ENCODE measurements around the gene ACTG2. TPM values are rescaled to one million over a fixed set of nuclear protein-coding genes. Genes with fewer than 3 reads are reported as not detected.

The ACTG2 gene
- total and polyA plus RNA-seq, 10 of the 15 experiments (the other 5 are each of a cell fraction or from before 2014, with no cell fraction given): 0.06 to 0.97 (median 0.12) TPM; not detected in 7

GRCh38 chr2:73946666-73947065 lies 53.9 kb downstream of the ACTG2 start (continued):
- TF ChIP-seq, protein P1, sequence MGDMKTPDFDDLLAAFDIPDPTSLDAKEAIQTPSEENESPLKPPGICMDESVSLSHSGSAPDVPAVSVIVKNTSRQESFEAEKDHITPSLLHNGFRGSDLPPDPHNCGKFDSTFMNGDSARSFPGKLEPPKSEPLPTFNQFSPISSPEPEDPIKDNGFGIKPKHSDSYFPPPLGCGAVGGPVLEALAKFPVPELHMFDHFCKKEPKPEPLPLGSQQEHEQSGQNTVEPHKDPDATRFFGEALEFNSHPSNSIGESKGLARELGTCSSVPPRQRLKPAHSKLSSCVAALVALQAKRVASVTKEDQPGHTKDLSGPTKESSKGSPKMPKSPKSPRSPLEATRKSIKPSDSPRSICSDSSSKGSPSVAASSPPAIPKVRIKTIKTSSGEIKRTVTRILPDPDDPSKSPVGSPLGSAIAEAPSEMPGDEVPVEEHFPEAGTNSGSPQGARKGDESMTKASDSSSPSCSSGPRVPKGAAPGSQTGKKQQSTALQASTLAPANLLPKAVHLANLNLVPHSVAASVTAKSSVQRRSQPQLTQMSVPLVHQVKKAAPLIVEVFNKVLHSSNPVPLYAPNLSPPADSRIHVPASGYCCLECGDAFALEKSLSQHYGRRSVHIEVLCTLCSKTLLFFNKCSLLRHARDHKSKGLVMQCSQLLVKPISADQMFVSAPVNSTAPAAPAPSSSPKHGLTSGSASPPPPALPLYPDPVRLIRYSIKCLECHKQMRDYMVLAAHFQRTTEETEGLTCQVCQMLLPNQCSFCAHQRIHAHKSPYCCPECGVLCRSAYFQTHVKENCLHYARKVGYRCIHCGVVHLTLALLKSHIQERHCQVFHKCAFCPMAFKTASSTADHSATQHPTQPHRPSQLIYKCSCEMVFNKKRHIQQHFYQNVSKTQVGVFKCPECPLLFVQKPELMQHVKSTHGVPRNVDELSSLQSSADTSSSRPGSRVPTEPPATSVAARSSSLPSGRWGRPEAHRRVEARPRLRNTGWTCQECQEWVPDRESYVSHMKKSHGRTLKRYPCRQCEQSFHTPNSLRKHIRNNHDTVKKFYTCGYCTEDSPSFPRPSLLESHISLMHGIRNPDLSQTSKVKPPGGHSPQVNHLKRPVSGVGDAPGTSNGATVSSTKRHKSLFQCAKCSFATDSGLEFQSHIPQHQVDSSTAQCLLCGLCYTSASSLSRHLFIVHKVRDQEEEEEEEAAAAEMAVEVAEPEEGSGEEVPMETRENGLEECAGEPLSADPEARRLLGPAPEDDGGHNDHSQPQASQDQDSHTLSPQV (IDR thresholded peaks at IDR 0.05): no peak

GRCh38 chr2:73947412-73948018 lies 54.7 kb downstream of the ACTG2 start:
- POLR2A ChIA-PET: interaction anchor here (0.6 kb wide), 1 partner anchor 235 kb away, joined by 3 read pairs; no protein-coding TSS in a partner anchor
- H3K4me3 ChIP-seq: no peak overlapping the region
- no peak for DNase-seq (ENCODE audit: low read depth, low spot score)
- WGBS (ENCODE audit: insufficient coverage, insufficient replicate concordance, low lambda C conversion rate, missing lambda C conversion rate): 81% methylated on average over 5 of the region's 5 CpGs
- H4K20me1 ChIP-seq (ENCODE audit: control insufficient read depth, insufficient read depth): no peaks in the 10 kb centered on the region
- no peak for ATAC-seq
- intact Hi-C loops (cut with micrococcal nuclease; ENCODE audit: unreplicated experiment) (no loop called here), in situ Hi-C loops (cut with MboI) (no loop called here)
- no peak overlapping the region for H3K9ac ChIP-seq (ENCODE audit: control insufficient read depth, insufficient read depth, low read length)
- CTCF ChIA-PET: no interaction called here
- no peaks in the 10 kb centered on the region for H3K9me3 ChIP-seq (replicated peaks; ENCODE audit: control insufficient read depth, insufficient read depth, low read length)
- SMC1A ChIA-PET (ENCODE audit: uncharacterized antibody, unreplicated experiment): interaction anchor here (0.9 to 2.4 kb wide), 3 partner anchors 23 to 148 kb away, joined by 3 to 15 read pairs (median 4); no protein-coding TSS in a partner anchor
- FAIRE-seq: no peak
- peaks cover 4% of the 10 kb centered on the region; the same call in 1 of the 2 replicates for H3K4me1 ChIP-seq (ENCODE audit: control insufficient read depth, insufficient read depth, low read length)
- H2AFZ ChIP-seq (ENCODE audit: control insufficient read depth, low read depth, low read length): no peak overlapping the region
- H3K27me3 ChIP-seq (replicated peaks in 1 of 2; ENCODE audit: control insufficient read depth in 2 of 2, insufficient read depth in 2 of 2, low read length in 1 of 2): no peaks in the 10 kb centered on the region
- no peak overlapping the region for H3K4me2 ChIP-seq (ENCODE audit: control insufficient read depth, insufficient read depth)
- TF ChIP-seq SPI1 (IDR thresholded peaks at IDR 0.05; ENCODE audit: borderline replicate concordance, insufficient read depth, low read depth, low read length) (peak; percentile 41; the same call in 1 of the 2 replicates), NFIC (IDR thresholded peaks at IDR 0.05; ENCODE audit: low read depth, low read length) (no peak)
- peaks cover 23% of the 10 kb centered on the region for H3K79me2 ChIP-seq (ENCODE audit: control insufficient read depth, insufficient read depth, low read length)
- RAD21 ChIA-PET (ENCODE audit: unreplicated experiment): no interaction called here
- BruUV-seq (replicated peaks): no TSS peak
- no peak overlapping the region for H3K27ac ChIP-seq (ENCODE audit: control insufficient read depth, insufficient read depth)
- H3K36me3 ChIP-seq (ENCODE audit: control insufficient read depth in 2 of 2, insufficient read depth in 2 of 2, low read length in 1 of 2): peaks cover 18 to 29% of the 10 kb centered on the region in 2 experiments
